SK-N-SH treated with all-trans-retinoic acid at 6 μM for 48 hours (cell line): ENCODE results near the gene TFAM.

Source experiments
- ISL1 ChIP-seq: fragments of 250-450 bp; sonication (Bioruptor Pico); IDR thresholded peaks from 2 replicates; pipeline ENCODE4 v2.1.2; 2022; ENCODE audit warnings: mild to moderate bottlenecking, moderate library complexity
- PPARA ChIP-seq: fragments of 250-450 bp; sonication (Bioruptor Pico); IDR thresholded peaks from 2 replicates; pipeline ENCODE4 v1.5.0; 2020; ENCODE audit warnings: mild to moderate bottlenecking, borderline replicate concordance
- SNAI2 ChIP-seq: fragments of 250-450 bp; sonication (Bioruptor Pico); IDR thresholded peaks from 2 replicates; pipeline ENCODE4 v1.5.0; 2020; ENCODE audit warnings: mild to moderate bottlenecking, moderate library complexity
- TF ChIP-seq, protein P1 (sequence below): fragments of 250-450 bp; sonication (Bioruptor Pico); IDR thresholded peaks from 2 replicates; pipeline ENCODE4 v1.5.1; 2021; ENCODE audit warnings: mild to moderate bottlenecking, moderate library complexity

GRCh38 chr10:58396057-58396456, 10.8 kb downstream of the TFAM start:
- TF ChIP-seq PPARA (no peak), ISL1 (CRISPR knock-in tag) (no peak), SNAI2 (CRISPR knock-in tag) (no peak)
- TF ChIP-seq, protein P1, sequence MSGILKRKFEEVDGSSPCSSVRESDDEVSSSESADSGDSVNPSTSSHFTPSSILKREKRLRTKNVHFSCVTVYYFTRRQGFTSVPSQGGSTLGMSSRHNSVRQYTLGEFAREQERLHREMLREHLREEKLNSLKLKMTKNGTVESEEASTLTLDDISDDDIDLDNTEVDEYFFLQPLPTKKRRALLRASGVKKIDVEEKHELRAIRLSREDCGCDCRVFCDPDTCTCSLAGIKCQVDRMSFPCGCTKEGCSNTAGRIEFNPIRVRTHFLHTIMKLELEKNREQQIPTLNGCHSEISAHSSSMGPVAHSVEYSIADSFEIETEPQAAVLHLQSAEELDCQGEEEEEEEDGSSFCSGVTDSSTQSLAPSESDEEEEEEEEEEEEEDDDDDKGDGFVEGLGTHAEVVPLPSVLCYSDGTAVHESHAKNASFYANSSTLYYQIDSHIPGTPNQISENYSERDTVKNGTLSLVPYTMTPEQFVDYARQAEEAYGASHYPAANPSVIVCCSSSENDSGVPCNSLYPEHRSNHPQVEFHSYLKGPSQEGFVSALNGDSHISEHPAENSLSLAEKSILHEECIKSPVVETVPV (CRISPR knock-in tag) = no peak
